ENCODE measurements around the gene ARHGAP26.

Gene ARHGAP26

GRCh38 chr5:143267186-143267585, 497.0 kb downstream of the ARHGAP26 start:
- DNase-seq (ENCODE audit: low read depth in 2 of 2): no peak

DNA sequence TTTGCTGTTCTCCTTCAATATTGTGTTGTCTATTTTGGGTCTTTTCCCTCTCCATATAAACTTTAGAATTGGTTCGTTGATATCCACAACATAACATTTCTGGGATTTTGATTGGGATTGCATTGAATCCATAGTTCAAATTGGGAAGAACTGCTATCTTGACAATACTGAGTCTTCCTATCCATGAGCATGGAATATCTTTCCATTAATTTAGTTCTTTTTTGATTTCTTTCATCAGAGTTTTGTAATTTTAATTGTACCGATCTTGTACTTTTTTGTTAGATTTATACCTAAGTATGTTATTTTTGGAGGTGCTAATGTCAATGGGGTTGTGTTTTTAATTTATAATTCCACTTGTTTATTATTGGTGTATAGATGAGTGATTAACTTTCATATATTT, 498.2 kb downstream of the ARHGAP26 start:
- DNase-seq (ENCODE audit: low read depth in 2 of 2): no peak

GRCh38 chr5:143271431-143271830, 501.3 kb downstream of the ARHGAP26 start:
- no peak for DNase-seq (ENCODE audit: low read depth in 2 of 2)

GRCh38 chr5:143274952-143275351, 504.8 kb downstream of the ARHGAP26 start:
- DNase-seq (ENCODE audit: low read depth in 2 of 2): no peak

GRCh38 chr5:143275512-143276363, 505.6 kb downstream of the ARHGAP26 start:
- DNase-seq (ENCODE audit: low read depth in 2 of 2): no peak

DNA sequence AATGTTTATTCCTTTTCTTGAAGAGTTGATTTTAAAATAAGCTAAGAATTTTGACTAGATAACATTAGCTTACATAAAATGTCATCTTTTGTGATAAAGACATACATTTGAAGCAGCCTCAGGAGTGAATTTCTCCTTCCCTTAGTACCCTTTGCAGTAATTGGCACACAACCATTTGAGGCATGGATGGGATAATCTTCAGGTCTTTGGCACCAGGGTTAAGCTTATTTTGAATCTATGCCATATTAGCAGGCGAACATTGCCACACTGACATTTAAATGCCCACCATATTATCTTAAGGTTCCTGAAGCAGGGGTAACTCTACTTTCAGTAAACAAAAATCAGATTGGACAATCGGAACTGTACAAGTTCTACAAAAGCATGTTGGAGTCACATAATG, 507.4 kb downstream of the ARHGAP26 start:
- no peak for DNase-seq (ENCODE audit: low read depth in 2 of 2)

Measured in stimulated activated CD8-positive, alpha-beta memory T cell treated with anti-CD3 and anti-CD28 coated beads, Interleukin-7, amount 100 ng/mL, for 4 hours (primary cell).